Body of pancreas (tissue), 4 donors: ENCODE data around the gene B3GAT1.

Source experiments
- POLR2A ChIP-seq, 3 donors: fragments of 450-650 bp; IDR thresholded peaks; one replicate each; pipeline ENCODE4 v1.6.1; 2016; ENCODE audit warnings: antibody characterized with exemption in 3 of 3, mild to moderate bottlenecking in 2 of 3
- TF ChIP-seq, protein P1 (sequence below), 7 experiments: fragments of 450-650 bp in 4 of 7; fragments of 200-600 bp in 3 of 7; sonication (generic) in 3 of 7; IDR thresholded peaks; one replicate each; pipeline ENCODE4 v1.5.1; 2016 to 2019; ENCODE audit warnings: antibody characterized with exemption in 7 of 7

DNA sequence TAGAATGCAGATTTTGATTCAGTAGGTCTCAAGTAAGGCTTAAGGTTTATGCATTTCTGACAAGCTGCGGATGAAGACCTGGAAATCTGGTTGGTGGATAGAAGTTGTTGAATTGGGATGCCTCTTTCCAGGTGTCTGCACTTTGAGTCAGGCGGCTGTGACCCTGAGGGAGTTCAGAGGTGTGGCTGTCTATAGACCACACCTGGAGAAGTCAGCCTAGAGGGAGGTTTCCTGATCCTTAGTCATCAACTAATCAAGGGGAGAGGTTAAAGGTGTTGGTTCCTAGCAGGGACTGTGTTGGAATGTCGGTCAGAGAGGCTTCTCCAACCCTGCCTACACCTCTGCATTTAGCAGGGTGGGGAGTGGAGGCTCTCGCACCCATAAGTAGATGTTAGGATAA, 72.3 kb downstream of the B3GAT1 start:
- TF ChIP-seq, protein P1, sequence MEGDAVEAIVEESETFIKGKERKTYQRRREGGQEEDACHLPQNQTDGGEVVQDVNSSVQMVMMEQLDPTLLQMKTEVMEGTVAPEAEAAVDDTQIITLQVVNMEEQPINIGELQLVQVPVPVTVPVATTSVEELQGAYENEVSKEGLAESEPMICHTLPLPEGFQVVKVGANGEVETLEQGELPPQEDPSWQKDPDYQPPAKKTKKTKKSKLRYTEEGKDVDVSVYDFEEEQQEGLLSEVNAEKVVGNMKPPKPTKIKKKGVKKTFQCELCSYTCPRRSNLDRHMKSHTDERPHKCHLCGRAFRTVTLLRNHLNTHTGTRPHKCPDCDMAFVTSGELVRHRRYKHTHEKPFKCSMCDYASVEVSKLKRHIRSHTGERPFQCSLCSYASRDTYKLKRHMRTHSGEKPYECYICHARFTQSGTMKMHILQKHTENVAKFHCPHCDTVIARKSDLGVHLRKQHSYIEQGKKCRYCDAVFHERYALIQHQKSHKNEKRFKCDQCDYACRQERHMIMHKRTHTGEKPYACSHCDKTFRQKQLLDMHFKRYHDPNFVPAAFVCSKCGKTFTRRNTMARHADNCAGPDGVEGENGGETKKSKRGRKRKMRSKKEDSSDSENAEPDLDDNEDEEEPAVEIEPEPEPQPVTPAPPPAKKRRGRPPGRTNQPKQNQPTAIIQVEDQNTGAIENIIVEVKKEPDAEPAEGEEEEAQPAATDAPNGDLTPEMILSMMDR (IDR thresholded peaks at IDR 0.05): no peak
- no peak for TF ChIP-seq POLR2A (IDR thresholded peaks at IDR 0.05)
